Left ventricle myocardium inferior (tissue), 1 donor: ENCODE data around the gene LSP1. TPM values are rescaled to one million over a fixed set of nuclear protein-coding genes. Genes with fewer than 3 reads are reported as not detected.
"Not testable (repeated sequence)": the region's sequence is repeated elsewhere in the genome, so short reads cannot be mapped to it uniquely, and the experiment has no call there.

Experiments used
- DNase-seq: peaks from one replicate; pipeline ENCODE4 v3.0.0-alpha.2; 2020
- H3K27ac ChIP-seq: fragments of 200-600 bp; replicated peaks from 2 replicates; pipeline ENCODE4 v1.8.0; 2021
- H3K27me3 ChIP-seq: fragments of 200-600 bp; 2 replicates; pipeline ENCODE4 v1.8.0; 2021; ENCODE audit warnings: low read depth
- H3K36me3 ChIP-seq: fragments of 200-600 bp; 2 replicates; pipeline ENCODE4 v1.8.0; 2021
- H3K4me1 ChIP-seq: fragments of 200-600 bp; 2 replicates; pipeline ENCODE4 v1.8.0; 2021
- H3K4me3 ChIP-seq: fragments of 200-600 bp; 2 replicates; pipeline ENCODE4 v1.8.0; 2021; ENCODE audit warnings: mild to moderate bottlenecking, moderate library complexity
- H3K9me3 ChIP-seq: fragments of 200-600 bp; replicated peaks from 2 replicates; pipeline ENCODE4 v1.8.0; 2021
- intact Hi-C: fragments of 100-400 bp; cut with micrococcal nuclease; formaldehyde crosslinking; loops from one replicate; pipeline ENCODE4 v1.11.0; 2022
- long read RNA-seq: library from polyadenylated mRNA; unstranded; transcript quantifications from one replicate; pipeline ENCODE4 v2.0.0, GENCODE V29; 2021
- total RNA-seq: library from RNA; stranded (reverse); fragmentation: NEBNext Ultra II Directional; extraction: Animal tissue kit (Norgen Biotek cat#: 25700); gene quantifications from one replicate; pipeline ENCODE4 v1.2.1, GENCODE V29; 2021
- TF ChIP-seq, protein P1 (sequence below): fragments of 200-600 bp; IDR thresholded peaks from 2 replicates; pipeline ENCODE4 v1.8.0; 2021; ENCODE audit warnings: antibody characterized with exemption, mild to moderate bottlenecking, borderline replicate concordance
- donor health status: DM: no; HTN: yes; CAD: no; lungs with severe emphysema.

Gene LSP1, protein sequence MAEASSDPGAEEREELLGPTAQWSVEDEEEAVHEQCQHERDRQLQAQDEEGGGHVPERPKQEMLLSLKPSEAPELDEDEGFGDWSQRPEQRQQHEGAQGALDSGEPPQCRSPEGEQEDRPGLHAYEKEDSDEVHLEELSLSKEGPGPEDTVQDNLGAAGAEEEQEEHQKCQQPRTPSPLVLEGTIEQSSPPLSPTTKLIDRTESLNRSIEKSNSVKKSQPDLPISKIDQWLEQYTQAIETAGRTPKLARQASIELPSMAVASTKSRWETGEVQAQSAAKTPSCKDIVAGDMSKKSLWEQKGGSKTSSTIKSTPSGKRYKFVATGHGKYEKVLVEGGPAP
- total RNA-seq = 19.7 TPM
- long read RNA-seq, transcript LSP1-203 (11 exons, 1,785 nt) = major isoform, 8 of 22 reads
- long read RNA-seq, transcript LSP1-204 (11 exons, 2,640 nt) = major isoform, 8 of 22 reads
- long read RNA-seq, partial matches to known transcripts = 3 of 22 reads
- long read RNA-seq, other reads (novel, unspliced or antisense) = 2 of 22 reads

- Histone ChIP-seq H3K4me1 (peaks cover 12% of the 10 kb centered on the region), H3K9me3 (no peaks in the 10 kb centered on the region), H3K4me3 (peak within 1 kb of the TSS; percentile 14), H3K36me3 (no peaks in the 10 kb centered on the region), H3K27me3 (no peaks in the 10 kb centered on the region), H3K27ac (no peak within 1 kb of the TSS)
- no peak for DNase-seq
- intact Hi-C loops = no loop called here
- TF ChIP-seq, protein P1, sequence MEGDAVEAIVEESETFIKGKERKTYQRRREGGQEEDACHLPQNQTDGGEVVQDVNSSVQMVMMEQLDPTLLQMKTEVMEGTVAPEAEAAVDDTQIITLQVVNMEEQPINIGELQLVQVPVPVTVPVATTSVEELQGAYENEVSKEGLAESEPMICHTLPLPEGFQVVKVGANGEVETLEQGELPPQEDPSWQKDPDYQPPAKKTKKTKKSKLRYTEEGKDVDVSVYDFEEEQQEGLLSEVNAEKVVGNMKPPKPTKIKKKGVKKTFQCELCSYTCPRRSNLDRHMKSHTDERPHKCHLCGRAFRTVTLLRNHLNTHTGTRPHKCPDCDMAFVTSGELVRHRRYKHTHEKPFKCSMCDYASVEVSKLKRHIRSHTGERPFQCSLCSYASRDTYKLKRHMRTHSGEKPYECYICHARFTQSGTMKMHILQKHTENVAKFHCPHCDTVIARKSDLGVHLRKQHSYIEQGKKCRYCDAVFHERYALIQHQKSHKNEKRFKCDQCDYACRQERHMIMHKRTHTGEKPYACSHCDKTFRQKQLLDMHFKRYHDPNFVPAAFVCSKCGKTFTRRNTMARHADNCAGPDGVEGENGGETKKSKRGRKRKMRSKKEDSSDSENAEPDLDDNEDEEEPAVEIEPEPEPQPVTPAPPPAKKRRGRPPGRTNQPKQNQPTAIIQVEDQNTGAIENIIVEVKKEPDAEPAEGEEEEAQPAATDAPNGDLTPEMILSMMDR = no peak
Observed at GRCh38 chr11:1852877-1853276, at the start of gene LSP1. Gene LSP1, plus strand, starts transcription at chr11:1853084. Its CDS starts 61 bp downstream, at chr11:1853145.

- Histone ChIP-seq H3K27ac (no peak overlapping the region), H3K9me3 (no peaks in the 10 kb centered on the region), H3K36me3 (no peaks in the 10 kb centered on the region), H3K27me3 (peaks cover 86% of the 10 kb centered on the region), H3K4me3 (no peak overlapping the region), H3K4me1 (no peaks in the 10 kb centered on the region)
- DNase-seq = no peak
- TF ChIP-seq, protein P1 = no peak
- intact Hi-C loops = no loop called here
Observed at GRCh38 chr11:1803246-1803645, 49.6 kb upstream of the LSP1 start.

DNA sequence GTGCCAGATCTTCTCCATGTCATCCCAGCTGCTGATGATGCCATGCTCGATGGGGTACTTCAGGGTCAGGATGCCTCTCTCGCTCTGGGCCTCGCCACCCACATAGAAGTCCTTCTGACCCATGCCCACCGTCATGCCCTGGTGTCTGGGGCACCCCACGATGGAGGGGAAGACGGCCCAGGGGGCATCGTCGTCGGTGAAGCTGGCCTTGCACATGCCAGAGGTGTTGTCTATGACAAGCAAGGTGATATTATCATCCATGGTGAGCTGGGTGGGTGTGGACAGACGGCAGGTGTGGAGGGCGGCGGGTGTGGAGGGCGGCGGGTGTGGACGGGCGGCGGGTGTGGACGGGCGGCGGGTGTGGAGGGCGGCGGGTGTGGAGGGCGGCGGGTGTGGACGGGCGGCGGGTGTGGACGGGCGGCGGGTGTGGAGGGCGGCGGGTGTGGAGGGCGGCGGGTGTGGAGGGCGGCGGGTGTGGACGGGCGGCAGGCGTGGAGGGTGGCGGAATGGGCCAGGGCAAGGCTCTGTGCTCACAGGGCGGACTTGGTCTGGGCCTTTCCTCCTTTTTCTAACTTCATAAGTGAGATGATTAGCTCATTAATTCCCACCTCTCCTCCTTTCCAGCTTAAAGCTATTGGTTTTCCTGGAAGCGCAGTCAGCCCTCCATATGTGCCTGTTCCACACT, 48.9 kb upstream of the LSP1 start:
- DNase-seq, H3K4me3 ChIP-seq, H3K4me1 ChIP-seq, H3K9me3 ChIP-seq, H3K36me3 ChIP-seq, H3K27ac ChIP-seq, intact Hi-C loops: not testable (repeated sequence)
- peaks cover 79% of the 10 kb centered on the region for H3K27me3 ChIP-seq

GRCh38 chr11:1805525-1805924, 47.4 kb upstream of the LSP1 start:
- Histone ChIP-seq H3K4me3 (no peak overlapping the region), H3K4me1 (no peaks in the 10 kb centered on the region), H3K9me3 (no peaks in the 10 kb centered on the region), H3K36me3 (no peaks in the 10 kb centered on the region), H3K27ac (no peak overlapping the region), H3K27me3 (peaks cover 63% of the 10 kb centered on the region)
- DNase-seq = no peak
- TF ChIP-seq, protein P1 = no peak
- intact Hi-C loops = no loop called here

- H3K4me3 ChIP-seq = no peak overlapping the region
- H3K27me3 ChIP-seq = peaks cover 51% of the 10 kb centered on the region
- H3K9me3 ChIP-seq = peaks cover 4% of the 10 kb centered on the region
- intact Hi-C loops = no loop called here
- H3K4me1 ChIP-seq = no peaks in the 10 kb centered on the region
- DNase-seq = no peak
- H3K27ac ChIP-seq = no peak overlapping the region
- TF ChIP-seq, protein P1 = no peak
- H3K36me3 ChIP-seq = no peaks in the 10 kb centered on the region
Observed at GRCh38 chr11:1807264-1807995, 45.5 kb upstream of the LSP1 start.
